Vagina (tissue), 1 donor: ENCODE results near the gene ZNF134. TPM values are rescaled to one million over a fixed set of nuclear protein-coding genes. Genes with fewer than 3 reads are reported as not detected.

Experiments
- total RNA-seq: library from RNA; depleted of rRNA; stranded (reverse); fragments of >200 nt; gene quantifications from one replicate; pipeline ENCODE4 v1.2.3, GENCODE V29; 2016

ZNF134 gene
- total RNA-seq, 1 donor from 2014 or later = 9.1 TPM

Other genes with a start within 250 kb of the ZNF134 start
- gene ZNF548, start 224.4 kb upstream of the ZNF134 start, total RNA-seq = 17.2 TPM
- gene ZNF17, start 203.1 kb upstream of the ZNF134 start, total RNA-seq = 18.4 TPM
- gene ZNF749, start 178.9 kb upstream of the ZNF134 start, total RNA-seq = 5.2 TPM
- 0.49 TPM for gene VN1R1, start 157.1 kb upstream of the ZNF134 start, total RNA-seq
- gene ZNF772, start 136.7 kb upstream of the ZNF134 start, total RNA-seq = 6.9 TPM
- 16.0 TPM for gene ZNF419, start 126.5 kb upstream of the ZNF134 start, total RNA-seq
- 13.8 TPM for gene ZNF773, start 114.3 kb upstream of the ZNF134 start, total RNA-seq
- gene ZNF549, start 86.9 kb upstream of the ZNF134 start, total RNA-seq = 4.9 TPM
- gene ZNF550, start 54.4 kb upstream of the ZNF134 start, total RNA-seq = 8.1 TPM
- 3.9 TPM for gene ZNF416, start 35.3 kb upstream of the ZNF134 start, total RNA-seq
- gene ZIK1, start 30.1 kb upstream of the ZNF134 start, total RNA-seq = 4.4 TPM
- gene ZNF530, start 14.4 kb upstream of the ZNF134 start, total RNA-seq = 0.74 TPM
- gene ZNF211, start 18.9 kb downstream of the ZNF134 start, total RNA-seq = 7.1 TPM
- not detected for gene ZSCAN4, start 54.7 kb downstream of the ZNF134 start, total RNA-seq
- gene ZNF551, start 67.7 kb downstream of the ZNF134 start, total RNA-seq = 16.9 TPM
- 2.2 TPM for gene ZNF154, start 95.0 kb downstream of the ZNF134 start, total RNA-seq
- 2.9 TPM for gene ZNF671, start 113.4 kb downstream of the ZNF134 start, total RNA-seq
- gene ZNF776, start 132.6 kb downstream of the ZNF134 start, total RNA-seq = 6.9 TPM
- 24.3 TPM for gene ZNF586, start 155.4 kb downstream of the ZNF134 start, total RNA-seq
- gene ZNF552, start 200.7 kb downstream of the ZNF134 start, total RNA-seq = 24.1 TPM
- 17.9 TPM for gene ZNF587B, start 216.1 kb downstream of the ZNF134 start, total RNA-seq
- gene ZNF587, start 235.6 kb downstream of the ZNF134 start, total RNA-seq = 17.7 TPM